Hepatocyte (in vitro differentiated cells): ENCODE data around the gene SCAMP2. TPM values are rescaled to one million over a fixed set of nuclear protein-coding genes. Genes with fewer than 3 reads are reported as not detected.

Experiments
- DNase-seq: peaks from one replicate; pipeline ENCODE4 v3.0.0-alpha.2; 2016; ENCODE audit warnings: low spot score
- H2AFZ ChIP-seq: fragments of 200-600 bp; sonication (generic); 2 replicates; pipeline ENCODE4 v1.6.0; 2016; ENCODE audit warnings: antibody characterized with exemption, mild to moderate bottlenecking
- H3K27ac ChIP-seq: fragments of 200-600 bp; sonication (generic); 2 replicates; pipeline ENCODE4 v1.5.1; 2016; ENCODE audit warnings: mild to moderate bottlenecking
- H3K27me3 ChIP-seq: fragments of 200-600 bp; sonication (generic); 2 replicates; pipeline ENCODE4 v1.6.1; 2016
- H3K36me3 ChIP-seq: fragments of 200-600 bp; sonication (generic); replicated peaks from 2 replicates; pipeline ENCODE4 v1.5.1; 2016; ENCODE audit warnings: low read depth; ENCODE audit not compliant: insufficient read depth
- H3K4me1 ChIP-seq: fragments of 200-600 bp; sonication (generic); 2 replicates; pipeline ENCODE4 v1.5.1; 2016; ENCODE audit warnings: mild to moderate bottlenecking, moderate library complexity; ENCODE audit not compliant: insufficient read depth
- H3K4me2 ChIP-seq: fragments of 200-600 bp; sonication (generic); 2 replicates; pipeline ENCODE4 v1.6.0; 2016
- H3K4me3 ChIP-seq: fragments of 200-600 bp; sonication (generic); 2 replicates; pipeline ENCODE4 v1.5.1; 2016; ENCODE audit warnings: mild to moderate bottlenecking
- H3K79me2 ChIP-seq: fragments of 200-600 bp; sonication (generic); 2 replicates; pipeline ENCODE4 v1.6.0; 2017; ENCODE audit warnings: mild to moderate bottlenecking
- H3K9me2 ChIP-seq: fragments of 200-600 bp; sonication (generic); replicated peaks from 2 replicates; pipeline ENCODE4 v1.6.0; 2017; ENCODE audit warnings: mild to moderate bottlenecking; ENCODE audit not compliant: insufficient read depth
- H3K9me3 ChIP-seq: fragments of 200-600 bp; sonication (generic); 2 replicates; pipeline ENCODE4 v1.5.1; 2016; ENCODE audit warnings: low read depth, mild to moderate bottlenecking
- H4K20me1 ChIP-seq: fragments of 200-600 bp; sonication (generic); 2 replicates; pipeline ENCODE4 v1.6.0; 2016; ENCODE audit warnings: mild to moderate bottlenecking; ENCODE audit not compliant: insufficient read depth, poor library complexity, severe bottlenecking
- EZH2 ChIP-seq: fragments of 200-600 bp; sonication (generic); IDR thresholded peaks from 2 replicates; pipeline ENCODE4 v1.6.1; 2016; ENCODE audit warnings: antibody characterized with exemption, mild to moderate bottlenecking, borderline replicate concordance
- EZH2phosphoT487 ChIP-seq: fragments of 200-600 bp; sonication (generic); IDR thresholded peaks from one replicate; pipeline ENCODE4 v1.6.1; 2018; ENCODE audit warnings: antibody characterized with exemption, mild to moderate bottlenecking, low read depth, moderate library complexity; ENCODE audit not compliant: unreplicated experiment, severe bottlenecking
- WGBS: methylation state at CpG from one replicate; pipeline ENCODE4 v1.1.6; 2016; ENCODE audit warnings: low lambda C conversion rate; ENCODE audit errors: missing lambda C conversion rate; 5-methylcytosine and 5-hydroxymethylcytosine counted together
- polyA plus RNA-seq: library from polyadenylated mRNA; unstranded; fragments of >200 nt; fragmentation: Nextera tagmentation; extraction: Ambion mirVana; gene quantifications from 2 replicates; pipeline ENCODE4 v1.2.1, GENCODE V29; 2016
- total RNA-seq: library from RNA; depleted of rRNA; stranded (reverse); fragments of >200 nt; gene quantifications from 2 replicates; pipeline ENCODE4 v1.2.3, GENCODE V29; 2014
- TF ChIP-seq, protein P1 (sequence below): fragments of 200-600 bp; sonication (generic); IDR thresholded peaks from 2 replicates; pipeline ENCODE4 v1.5.1; 2016; ENCODE audit warnings: antibody characterized with exemption, mild to moderate bottlenecking; ENCODE audit not compliant: poor library complexity

The SCAMP2 gene
- total and polyA plus RNA-seq, 2 experiments from 2014 or later, result 64.0 to 130 TPM

DNA sequence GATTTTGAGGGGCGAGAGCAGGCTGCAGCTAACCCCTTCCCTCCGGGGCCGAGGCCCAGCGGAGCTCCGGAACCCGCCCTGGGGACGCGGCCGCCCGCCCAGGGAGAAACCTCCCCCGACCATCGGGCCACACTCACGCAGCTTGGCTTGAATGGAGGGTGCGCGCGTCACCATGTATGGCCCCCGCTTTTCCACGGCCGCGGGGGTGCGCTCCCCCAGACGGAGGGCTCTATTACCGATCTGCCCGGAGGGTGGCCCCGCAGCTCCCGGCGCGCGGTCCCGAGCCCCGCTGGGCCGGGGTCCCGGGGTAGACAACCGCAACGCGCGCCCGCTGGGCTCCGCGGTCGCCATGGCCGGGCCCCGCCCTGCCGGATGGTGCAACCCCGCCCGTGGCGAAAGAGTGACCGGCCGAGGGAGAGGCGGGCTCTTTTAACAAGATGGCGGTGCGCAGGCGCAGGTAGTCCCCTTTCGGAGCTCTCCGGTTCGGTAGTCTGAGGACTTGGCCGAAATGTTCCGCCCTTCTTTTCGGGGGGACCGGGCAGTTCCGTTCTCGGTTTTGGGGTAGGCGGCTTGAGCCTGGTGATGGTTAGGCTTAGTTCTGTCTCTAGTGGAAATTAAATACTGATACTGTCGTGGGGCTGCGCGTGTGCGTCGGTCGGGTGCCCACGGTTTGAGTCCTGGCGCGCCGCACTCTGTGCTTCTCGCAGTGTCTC is 33.4 kb upstream of the SCAMP2 start, which contains the start of gene FAM219B:
TSS of gene FAM219B (minus strand) at position 402 of the 713 bp plus-strand sequence. CDS start at position 351, 51 bp downstream.
- peaks cover 25% of the 10 kb centered on the region for H3K79me2 ChIP-seq
- H4K20me1 ChIP-seq, result no peaks in the 10 kb centered on the region
- TF ChIP-seq EZH2 (no peak), EZH2phosphoT487 (no peak)
- TF ChIP-seq, protein P1, sequence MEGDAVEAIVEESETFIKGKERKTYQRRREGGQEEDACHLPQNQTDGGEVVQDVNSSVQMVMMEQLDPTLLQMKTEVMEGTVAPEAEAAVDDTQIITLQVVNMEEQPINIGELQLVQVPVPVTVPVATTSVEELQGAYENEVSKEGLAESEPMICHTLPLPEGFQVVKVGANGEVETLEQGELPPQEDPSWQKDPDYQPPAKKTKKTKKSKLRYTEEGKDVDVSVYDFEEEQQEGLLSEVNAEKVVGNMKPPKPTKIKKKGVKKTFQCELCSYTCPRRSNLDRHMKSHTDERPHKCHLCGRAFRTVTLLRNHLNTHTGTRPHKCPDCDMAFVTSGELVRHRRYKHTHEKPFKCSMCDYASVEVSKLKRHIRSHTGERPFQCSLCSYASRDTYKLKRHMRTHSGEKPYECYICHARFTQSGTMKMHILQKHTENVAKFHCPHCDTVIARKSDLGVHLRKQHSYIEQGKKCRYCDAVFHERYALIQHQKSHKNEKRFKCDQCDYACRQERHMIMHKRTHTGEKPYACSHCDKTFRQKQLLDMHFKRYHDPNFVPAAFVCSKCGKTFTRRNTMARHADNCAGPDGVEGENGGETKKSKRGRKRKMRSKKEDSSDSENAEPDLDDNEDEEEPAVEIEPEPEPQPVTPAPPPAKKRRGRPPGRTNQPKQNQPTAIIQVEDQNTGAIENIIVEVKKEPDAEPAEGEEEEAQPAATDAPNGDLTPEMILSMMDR, result no peak
- H3K36me3 ChIP-seq, result peaks cover 8% of the 10 kb centered on the region
- no peaks in the 10 kb centered on the region for H3K27me3 ChIP-seq
- peak; percentile 98 for DNase-seq
- H3K4me1 ChIP-seq, result peaks cover 17% of the 10 kb centered on the region
- peak within 1 kb of the TSS; percentile 51 for H3K4me3 ChIP-seq
- H3K9me3 ChIP-seq, result no peaks in the 10 kb centered on the region
- H3K4me2 ChIP-seq, result peak within 1 kb of the TSS; percentile 82
- no peaks in the 10 kb centered on the region for H3K9me2 ChIP-seq
- WGBS, result under 1% methylated on average over 60 of the region's 74 CpGs
- peak within 1 kb of the TSS; percentile 90 for H3K27ac ChIP-seq
- H2AFZ ChIP-seq, result peak within 1 kb of the TSS; percentile 64

DNA sequence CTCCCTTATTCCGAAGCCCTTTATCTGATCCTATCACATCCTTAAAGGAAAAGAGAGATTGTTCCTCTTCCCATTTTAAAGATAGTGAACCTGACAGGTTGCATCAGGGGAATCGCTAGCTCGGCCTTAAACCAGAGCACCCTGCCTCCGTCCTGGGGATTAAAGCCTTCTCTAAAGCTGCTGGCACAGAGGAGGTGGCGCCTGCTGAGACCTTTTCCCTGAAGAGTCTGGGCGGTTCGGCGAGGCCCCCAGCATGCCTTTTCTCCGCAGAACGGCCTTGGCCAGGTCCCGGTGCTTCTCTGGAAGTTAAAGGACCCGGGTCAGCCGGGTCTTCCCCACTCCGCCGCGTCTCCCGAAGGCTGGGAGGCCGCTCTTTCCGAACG is 32.9 kb upstream of the SCAMP2 start:
- H3K27me3 ChIP-seq, result no peaks in the 10 kb centered on the region
- H3K4me1 ChIP-seq, result peaks cover 21% of the 10 kb centered on the region
- peak overlapping the region; percentile 64 for H2AFZ ChIP-seq
- H4K20me1 ChIP-seq, result no peaks in the 10 kb centered on the region
- H3K4me3 ChIP-seq, result peak overlapping the region; percentile 51
- peaks cover 27% of the 10 kb centered on the region for H3K79me2 ChIP-seq
- H3K27ac ChIP-seq, result peak overlapping the region; percentile 90
- H3K9me3 ChIP-seq, result no peaks in the 10 kb centered on the region
- peaks cover 8% of the 10 kb centered on the region for H3K36me3 ChIP-seq
- TF ChIP-seq EZH2phosphoT487 (no peak), EZH2 (no peak)
- TF ChIP-seq, protein P1, result no peak
- H3K9me2 ChIP-seq, result no peaks in the 10 kb centered on the region
- DNase-seq, result peak; percentile 53
- under 1% methylated on average over 18 of the region's 20 CpGs for WGBS
- H3K4me2 ChIP-seq, result peak overlapping the region; percentile 82

GRCh38 chr15:74904190-74904805 is 31.1 kb upstream of the SCAMP2 start:
- WGBS, result 97% methylated on average over 7 of the region's 7 CpGs
- Histone ChIP-seq H3K4me3 (no peak overlapping the region), H2AFZ (no peak overlapping the region), H3K9me2 (no peaks in the 10 kb centered on the region), H3K4me2 (peak overlapping the region; percentile 82), H3K27ac (no peak overlapping the region), H3K27me3 (no peaks in the 10 kb centered on the region), H3K9me3 (no peaks in the 10 kb centered on the region), H3K4me1 (peaks cover 21% of the 10 kb centered on the region), H4K20me1 (no peaks in the 10 kb centered on the region), H3K36me3 (peaks cover 8% of the 10 kb centered on the region), H3K79me2 (peaks cover 33% of the 10 kb centered on the region)
- TF ChIP-seq EZH2phosphoT487, result no peak
- TF ChIP-seq, protein P1, result no peak
- no peak for TF ChIP-seq EZH2
- DNase-seq, result no peak
